NCI-H2081 (cell line): ENCODE measurements around the gene PRRT1B.
"Not testable (repeated sequence)": the region's sequence is repeated elsewhere in the genome, so short reads cannot be mapped to it uniquely, and the experiment has no call there.

Experiments
- DNase-seq, 2 experiments: peaks; one replicate each; lab custom pipeline; 2025; lab: John Stamatoyannopoulos, UW

PRRT1B gene

GRCh38 chr9:131550465-131550864 lies 5.1 kb downstream of the PRRT1B start:
- not testable (repeated sequence) for DNase-seq

GRCh38 chr9:131552030-131552429 lies 6.7 kb downstream of the PRRT1B start:
- no peak for DNase-seq

GRCh38 chr9:131554087-131554842 lies 8.9 kb downstream of the PRRT1B start:
- no peak for DNase-seq

- no peak for DNase-seq
Observed at GRCh38 chr9:131554843-131555351, 9.6 kb downstream of the PRRT1B start.

- DNase-seq: no peak
Observed at GRCh38 chr9:131555841-131556673, 10.7 kb downstream of the PRRT1B start.

- DNase-seq: no peak
Observed at GRCh38 chr9:131557855-131558548, 12.7 kb downstream of the PRRT1B start.

- DNase-seq: no peak
Observed at GRCh38 chr9:131559421-131560000, 14.2 kb downstream of the PRRT1B start.

- no peak for DNase-seq
Observed at GRCh38 chr9:131562032-131562959, 17.0 kb downstream of the PRRT1B start.

GRCh38 chr9:131565369-131565768 lies 20.0 kb downstream of the PRRT1B start:
- DNase-seq: no peak

GRCh38 chr9:131566158-131566557 lies 20.8 kb downstream of the PRRT1B start:
- no peak for DNase-seq

GRCh38 chr9:131567910-131568309 lies 22.6 kb downstream of the PRRT1B start:
- DNase-seq: no peak

GRCh38 chr9:131574730-131575640 lies 29.7 kb downstream of the PRRT1B start:
- DNase-seq: no peak

- DNase-seq: no peak
Observed at GRCh38 chr9:131575946-131576853, 30.9 kb downstream of the PRRT1B start.

GRCh38 chr9:131577005-131578000 lies 32.0 kb downstream of the PRRT1B start:
- DNase-seq: no peak

- DNase-seq: no peak
Observed at GRCh38 chr9:131578021-131578420, 32.7 kb downstream of the PRRT1B start.

- no peak for DNase-seq
Observed at GRCh38 chr9:131578731-131579504, 33.6 kb downstream of the PRRT1B start.

GRCh38 chr9:131579789-131580211 lies 34.5 kb downstream of the PRRT1B start:
- no peak for DNase-seq
